ENCODE measurements around the gene PRDX5. TPM values are rescaled to one million over a fixed set of nuclear protein-coding genes. Genes with fewer than 3 reads are reported as not detected.

PRDX5 gene
- total RNA-seq, 1 donor from 2014 or later = 144 TPM

- Histone ChIP-seq H3K9ac (ENCODE audit: low read depth in 1 of 3, low read length in 3 of 3) (no peak overlapping the region), H3K27me3 (ENCODE audit: control insufficient read depth in 3 of 3, insufficient read depth in 3 of 3, low read length in 3 of 3) (peaks cover 40 to 47% (median 45%) of the 10 kb centered on the region in 3 donors), H3K4me3 (ENCODE audit: low read length in 3 of 3) (no peak overlapping the region), H3K27ac (ENCODE audit: low read depth, low read length) (no peak overlapping the region), H3K36me3 (ENCODE audit: control insufficient read depth in 3 of 3, insufficient read depth in 3 of 3, low read length in 3 of 3) (no peaks in the 10 kb centered on the region), H3K4me1 (ENCODE audit: control insufficient read depth in 3 of 3, insufficient read depth in 3 of 3, low read length in 3 of 3) (peaks cover 18 to 25% (median 19%) of the 10 kb centered on the region in 3 donors), H3K9me3 (ENCODE audit: control insufficient read depth in 3 of 3, low read length in 3 of 3) (no peaks in the 10 kb centered on the region)
Measured at GRCh38 chr11:64290352-64291261, 27.3 kb upstream of the PRDX5 start.

GRCh38 chr11:64291262-64291751 lies 26.6 kb upstream of the PRDX5 start, which contains the start of gene KCNK4:
TSS of gene KCNK4 (plus strand) at chr11:64291302. CDS start at chr11:64293019, 1,717 bp downstream.
- peaks cover 13 to 20% (median 14%) of the 10 kb centered on the region in 3 donors for H3K4me1 ChIP-seq (ENCODE audit: control insufficient read depth in 3 of 3, insufficient read depth in 3 of 3, low read length in 3 of 3)
- H3K4me3 ChIP-seq (ENCODE audit: low read length in 3 of 3) = peak within 1 kb of the TSS in 2 of 3 donors; percentile 29 to 36
- H3K27ac ChIP-seq (ENCODE audit: low read depth, low read length) = no peak within 1 kb of the TSS
- H3K9me3 ChIP-seq (ENCODE audit: control insufficient read depth in 3 of 3, low read length in 3 of 3) = no peaks in the 10 kb centered on the region
- H3K36me3 ChIP-seq (ENCODE audit: control insufficient read depth in 3 of 3, insufficient read depth in 3 of 3, low read length in 3 of 3) = no peaks in the 10 kb centered on the region
- peak within 1 kb of the TSS in 1 of 3 donors; percentile 25 for H3K9ac ChIP-seq (ENCODE audit: low read depth in 1 of 3, low read length in 3 of 3)
- H3K27me3 ChIP-seq (ENCODE audit: control insufficient read depth in 3 of 3, insufficient read depth in 3 of 3, low read length in 3 of 3) = peaks cover 47 to 54% (median 52%) of the 10 kb centered on the region in 3 donors

- H3K36me3 ChIP-seq (ENCODE audit: control insufficient read depth in 3 of 3, insufficient read depth in 3 of 3, low read length in 3 of 3) = no peaks in the 10 kb centered on the region
- H3K9ac ChIP-seq (ENCODE audit: low read depth in 1 of 3, low read length in 3 of 3) = peak overlapping the region in 1 of 3 donors; percentile 25
- peak overlapping the region in 2 of 3 donors; percentile 29 to 36 for H3K4me3 ChIP-seq (ENCODE audit: low read length in 3 of 3)
- H3K4me1 ChIP-seq (ENCODE audit: control insufficient read depth in 3 of 3, insufficient read depth in 3 of 3, low read length in 3 of 3) = peaks cover 7 to 14% (median 8%) of the 10 kb centered on the region in 3 donors
- peaks cover 53 to 60% (median 58%) of the 10 kb centered on the region in 3 donors for H3K27me3 ChIP-seq (ENCODE audit: control insufficient read depth in 3 of 3, insufficient read depth in 3 of 3, low read length in 3 of 3)
- H3K27ac ChIP-seq (ENCODE audit: low read depth, low read length) = no peak overlapping the region
- no peaks in the 10 kb centered on the region for H3K9me3 ChIP-seq (ENCODE audit: control insufficient read depth in 3 of 3, low read length in 3 of 3)
Measured at GRCh38 chr11:64291752-64292459, 26.0 kb upstream of the PRDX5 start.

DNA sequence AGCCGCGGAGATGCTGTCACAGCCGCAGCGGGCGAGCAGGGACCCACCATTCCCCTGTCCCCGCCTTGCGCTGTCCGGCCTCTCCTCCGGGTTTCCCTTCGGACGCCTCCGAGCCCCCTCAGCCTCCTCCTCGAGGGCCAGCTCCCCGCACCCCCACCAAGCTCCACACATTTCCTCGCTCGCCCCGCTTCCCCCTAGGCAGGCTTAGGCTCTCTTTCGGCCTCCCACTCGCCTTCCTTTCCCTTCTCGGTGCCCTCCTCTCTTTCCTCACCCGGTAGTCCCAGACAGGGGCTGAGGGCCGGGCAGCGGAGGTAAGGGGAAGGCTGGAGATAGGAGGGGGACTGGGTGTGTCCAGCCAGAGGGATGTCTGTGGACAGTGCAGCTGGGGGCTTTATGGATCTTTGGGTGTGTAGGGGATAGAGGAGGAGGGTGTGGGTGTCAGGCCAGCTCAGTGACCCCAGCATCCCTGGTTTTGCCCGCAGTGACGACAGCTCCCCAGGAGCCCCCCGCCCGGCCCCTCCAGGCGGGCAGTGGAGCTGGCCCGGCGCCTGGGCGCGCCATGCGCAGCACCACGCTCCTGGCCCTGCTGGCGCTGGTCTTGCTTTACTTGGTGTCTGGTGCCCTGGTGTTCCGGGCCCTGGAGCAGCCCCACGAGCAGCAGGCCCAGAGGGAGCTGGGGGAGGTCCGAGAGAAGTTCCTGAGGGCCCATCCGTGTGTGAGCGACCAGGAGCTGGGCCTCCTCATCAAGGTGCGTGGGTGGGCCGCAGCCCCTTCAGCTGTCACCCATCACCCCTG lies 25.3 kb upstream of the PRDX5 start:
- H3K4me1 ChIP-seq (ENCODE audit: control insufficient read depth in 3 of 3, insufficient read depth in 3 of 3, low read length in 3 of 3) = peaks cover 4 to 6% (median 6%) of the 10 kb centered on the region in 3 donors
- H3K27ac ChIP-seq (ENCODE audit: low read depth, low read length) = no peak overlapping the region
- H3K9me3 ChIP-seq (ENCODE audit: control insufficient read depth in 3 of 3, low read length in 3 of 3) = no peaks in the 10 kb centered on the region
- H3K27me3 ChIP-seq (ENCODE audit: control insufficient read depth in 3 of 3, insufficient read depth in 3 of 3, low read length in 3 of 3) = peaks cover 61 to 68% (median 66%) of the 10 kb centered on the region in 3 donors
- peak overlapping the region in 1 of 3 donors; percentile 16 for H3K9ac ChIP-seq (ENCODE audit: low read depth in 1 of 3, low read length in 3 of 3)
- no peaks in the 10 kb centered on the region for H3K36me3 ChIP-seq (ENCODE audit: control insufficient read depth in 3 of 3, insufficient read depth in 3 of 3, low read length in 3 of 3)
- H3K4me3 ChIP-seq (ENCODE audit: low read length in 3 of 3) = peak overlapping the region in 2 of 3 donors; percentile 13 to 36

DNA sequence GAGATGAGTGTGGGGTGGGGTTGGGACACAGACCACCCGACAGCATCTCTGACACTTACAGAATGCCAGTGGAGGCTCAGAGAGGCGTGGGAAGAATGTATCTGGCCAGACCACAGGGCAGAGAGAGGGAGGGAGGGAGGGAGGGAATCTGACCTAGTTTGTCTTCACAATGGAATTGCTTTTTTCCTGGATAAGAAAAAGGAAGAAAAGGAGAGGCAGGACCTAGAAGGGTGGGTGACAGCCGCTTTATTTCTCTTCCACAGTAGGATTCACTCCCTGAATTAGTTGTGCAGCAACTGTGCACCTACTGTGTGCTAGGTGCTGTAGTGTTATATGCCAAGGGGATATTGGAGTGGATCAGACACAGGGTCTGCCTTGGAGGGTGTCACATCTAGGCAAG lies 23.1 kb upstream of the PRDX5 start:
- Histone ChIP-seq H3K27ac (ENCODE audit: low read depth, low read length) (no peak overlapping the region), H3K4me3 (ENCODE audit: low read length in 3 of 3) (no peak overlapping the region), H3K36me3 (ENCODE audit: control insufficient read depth in 3 of 3, insufficient read depth in 3 of 3, low read length in 3 of 3) (no peaks in the 10 kb centered on the region), H3K9me3 (ENCODE audit: control insufficient read depth in 3 of 3, low read length in 3 of 3) (no peaks in the 10 kb centered on the region), H3K27me3 (ENCODE audit: control insufficient read depth in 3 of 3, insufficient read depth in 3 of 3, low read length in 3 of 3) (peaks cover 82 to 87% (median 86%) of the 10 kb centered on the region in 3 donors), H3K9ac (ENCODE audit: low read depth in 1 of 3, low read length in 3 of 3) (no peak overlapping the region), H3K4me1 (ENCODE audit: control insufficient read depth in 3 of 3, insufficient read depth in 3 of 3, low read length in 3 of 3) (peaks cover 12 to 14% (median 14%) of the 10 kb centered on the region in 3 donors)

- Histone ChIP-seq H3K9me3 (ENCODE audit: control insufficient read depth in 3 of 3, low read length in 3 of 3) (no peaks in the 10 kb centered on the region), H3K9ac (ENCODE audit: low read depth in 1 of 3, low read length in 3 of 3) (no peak overlapping the region), H3K4me1 (ENCODE audit: control insufficient read depth in 3 of 3, insufficient read depth in 3 of 3, low read length in 3 of 3) (peaks cover 21 to 24% (median 24%) of the 10 kb centered on the region in 3 donors), H3K36me3 (ENCODE audit: control insufficient read depth in 3 of 3, insufficient read depth in 3 of 3, low read length in 3 of 3) (no peaks in the 10 kb centered on the region), H3K4me3 (ENCODE audit: low read length in 3 of 3) (no peak overlapping the region), H3K27me3 (ENCODE audit: control insufficient read depth in 3 of 3, insufficient read depth in 3 of 3, low read length in 3 of 3) (peaks cover 86 to 91% (median 90%) of the 10 kb centered on the region in 3 donors), H3K27ac (ENCODE audit: low read depth, low read length) (no peak overlapping the region)
Measured at GRCh38 chr11:64295760-64296159, 22.2 kb upstream of the PRDX5 start.

DNA sequence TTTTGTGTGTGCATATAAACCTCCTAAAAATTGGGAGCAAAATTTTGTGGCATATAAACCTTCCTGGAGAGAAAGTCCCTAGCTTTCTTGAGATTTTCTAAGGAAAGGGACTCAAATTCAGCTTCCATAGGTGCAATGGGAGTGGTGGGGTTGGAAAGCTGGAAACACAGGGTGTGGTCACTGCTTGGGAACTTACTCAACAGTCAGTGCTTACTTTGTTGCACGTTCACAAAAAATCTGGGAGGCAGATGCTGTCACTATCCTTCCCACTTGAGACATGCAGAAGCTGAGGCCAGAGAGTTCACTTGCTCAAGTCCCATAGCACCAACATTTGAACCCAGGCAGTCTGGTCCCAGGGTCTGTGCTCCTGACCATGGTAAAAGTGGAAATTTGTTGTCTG lies 21.7 kb upstream of the PRDX5 start:
- H3K9me3 ChIP-seq (ENCODE audit: control insufficient read depth in 3 of 3, low read length in 3 of 3) = no peaks in the 10 kb centered on the region
- H3K9ac ChIP-seq (ENCODE audit: low read depth in 1 of 3, low read length in 3 of 3) = no peak overlapping the region
- no peak overlapping the region for H3K27ac ChIP-seq (ENCODE audit: low read depth, low read length)
- H3K27me3 ChIP-seq (ENCODE audit: control insufficient read depth in 3 of 3, insufficient read depth in 3 of 3, low read length in 3 of 3) = peaks cover 83 to 88% (median 88%) of the 10 kb centered on the region in 3 donors
- H3K4me1 ChIP-seq (ENCODE audit: control insufficient read depth in 3 of 3, insufficient read depth in 3 of 3, low read length in 3 of 3) = peaks cover 24 to 26% (median 26%) of the 10 kb centered on the region in 3 donors
- no peaks in the 10 kb centered on the region for H3K36me3 ChIP-seq (ENCODE audit: control insufficient read depth in 3 of 3, insufficient read depth in 3 of 3, low read length in 3 of 3)
- H3K4me3 ChIP-seq (ENCODE audit: low read length in 3 of 3) = no peak overlapping the region

- Histone ChIP-seq H3K27ac (ENCODE audit: low read depth, low read length) (no peak overlapping the region), H3K4me3 (ENCODE audit: low read length in 3 of 3) (no peak overlapping the region), H3K9ac (ENCODE audit: low read depth in 1 of 3, low read length in 3 of 3) (no peak overlapping the region), H3K36me3 (ENCODE audit: control insufficient read depth in 3 of 3, insufficient read depth in 3 of 3, low read length in 3 of 3) (no peaks in the 10 kb centered on the region), H3K27me3 (ENCODE audit: control insufficient read depth in 3 of 3, insufficient read depth in 3 of 3, low read length in 3 of 3) (peaks cover 75 to 88% (median 87%) of the 10 kb centered on the region in 3 donors), H3K4me1 (ENCODE audit: control insufficient read depth in 3 of 3, insufficient read depth in 3 of 3, low read length in 3 of 3) (peaks cover 20 to 26% (median 24%) of the 10 kb centered on the region in 3 donors), H3K9me3 (ENCODE audit: control insufficient read depth in 3 of 3, low read length in 3 of 3) (no peaks in the 10 kb centered on the region)
Measured at GRCh38 chr11:64296830-64297698, 20.9 kb upstream of the PRDX5 start.
